HepG2 (cell line): ENCODE data around the gene GLDN. TPM values are rescaled to one million over a fixed set of nuclear protein-coding genes. Genes with fewer than 3 reads are reported as not detected.

Experiments
- ASH2L ChIP-seq: fragments of 300-600, 200-600 bp; sonication (generic); IDR thresholded peaks from 2 replicates; pipeline ENCODE4 v1.7.0; 2017; ENCODE audit warnings: low read depth, mild to moderate bottlenecking, moderate library complexity, mixed read lengths, low read length; ENCODE audit not compliant: insufficient read length
- BRCA1 ChIP-seq: sonication (generic); formaldehyde crosslinking; IDR thresholded peaks from 2 replicates; pipeline ENCODE4 v1.4.0; 2020; ENCODE audit warnings: missing genetic modification reagents
- CEBPG ChIP-seq: IDR thresholded peaks from 2 replicates; pipeline ENCODE4 v1.6.1; 2016
- EED ChIP-seq: sonication (generic); formaldehyde crosslinking; IDR thresholded peaks from 2 replicates; pipeline ENCODE4 v1.5.0; 2020; ENCODE audit warnings: mild to moderate bottlenecking, missing genetic modification reagents
- FOSL1 ChIP-seq: sonication (generic); formaldehyde crosslinking; IDR thresholded peaks from 2 replicates; pipeline ENCODE4 v1.9.0; 2021; ENCODE audit warnings: missing genetic modification reagents, borderline replicate concordance
- FOSL2 ChIP-seq: sonication (generic); formaldehyde crosslinking; IDR thresholded peaks from 2 replicates; pipeline ENCODE4 v1.4.0; 2020; ENCODE audit warnings: missing genetic modification reagents
- FOXK2 ChIP-seq: fragments of 450-650 bp; IDR thresholded peaks from 2 replicates; pipeline ENCODE4 v1.6.1; 2016
- GABPB1 ChIP-seq: IDR thresholded peaks from 2 replicates; pipeline ENCODE4 v1.6.1; 2016; ENCODE audit warnings: mild to moderate bottlenecking, missing genetic modification reagents, moderate library complexity, missing compliant biosample characterization
- HOXA9 ChIP-seq: sonication (generic); formaldehyde crosslinking; IDR thresholded peaks from 2 replicates; pipeline ENCODE4 v1.8.1; 2022; ENCODE audit warnings: missing genetic modification reagents, mild to moderate bottlenecking, moderate library complexity, borderline replicate concordance
- KAT8 ChIP-seq: IDR thresholded peaks from 2 replicates; pipeline ENCODE4 v1.6.1; 2016; ENCODE audit warnings: missing genetic modification reagents, missing compliant biosample characterization
- KLF15 ChIP-seq: sonication (generic); formaldehyde crosslinking; IDR thresholded peaks from 2 replicates; pipeline ENCODE4 v1.8.1; 2023; ENCODE audit warnings: borderline replicate concordance, mild to moderate bottlenecking, inconsistent platforms, missing genetic modification reagents, mixed read lengths
- NKX3-1 ChIP-seq: sonication (generic); formaldehyde crosslinking; IDR thresholded peaks from 2 replicates; pipeline ENCODE4 v1.5.0; 2020; ENCODE audit warnings: missing genetic modification reagents
- ONECUT2 ChIP-seq: sonication (generic); formaldehyde crosslinking; IDR thresholded peaks from 2 replicates; pipeline ENCODE4 v1.4.0; 2020; ENCODE audit warnings: missing genetic modification reagents
- RXRB ChIP-seq: IDR thresholded peaks from 2 replicates; pipeline ENCODE4 v1.6.1; 2016; ENCODE audit warnings: borderline replicate concordance, missing genetic modification reagents, missing compliant biosample characterization
- SKIL ChIP-seq: sonication (generic); formaldehyde crosslinking; IDR thresholded peaks from 2 replicates; pipeline ENCODE4 v1.8.0; 2022; ENCODE audit warnings: missing genetic modification reagents, mild to moderate bottlenecking, moderate library complexity, borderline replicate concordance
- TBL1XR1 ChIP-seq: fragments of 150-350 bp; IDR thresholded peaks from 2 replicates; pipeline ENCODE4 v1.6.1; 2014; ENCODE audit warnings: borderline replicate concordance, low read length; ENCODE audit not compliant: partially characterized antibody
- TCF7L2 ChIP-seq: IDR thresholded peaks from 2 replicates; pipeline ENCODE4 v1.6.1; 2011; ENCODE audit warnings: mild to moderate bottlenecking, low read depth, low read length, moderate library complexity
- TSC22D2 ChIP-seq: sonication (generic); formaldehyde crosslinking; IDR thresholded peaks from 2 replicates; pipeline ENCODE4 v1.5.1; 2020; ENCODE audit warnings: missing genetic modification reagents, mild to moderate bottlenecking, borderline replicate concordance
- ZBTB21 ChIP-seq: sonication (generic); formaldehyde crosslinking; IDR thresholded peaks from 2 replicates; pipeline ENCODE4 v1.4.0; 2020; ENCODE audit warnings: missing genetic modification reagents
- ZBTB38 ChIP-seq: sonication (generic); formaldehyde crosslinking; IDR thresholded peaks from 2 replicates; pipeline ENCODE4 v1.5.1; 2020; ENCODE audit warnings: mild to moderate bottlenecking, missing genetic modification reagents
- ZNF180 ChIP-seq: sonication (generic); formaldehyde crosslinking; IDR thresholded peaks from 2 replicates; pipeline ENCODE4 v1.4.0; 2020; ENCODE audit warnings: low read depth, missing genetic modification reagents, borderline replicate concordance
- ZNF569 ChIP-seq: sonication (generic); formaldehyde crosslinking; IDR thresholded peaks from 2 replicates; pipeline ENCODE4 v1.5.0; 2020; ENCODE audit warnings: mild to moderate bottlenecking, missing genetic modification reagents, moderate library complexity, borderline replicate concordance
- ZNF589 ChIP-seq: sonication (generic); formaldehyde crosslinking; conservative IDR thresholded peaks from 2 replicates; pipeline ENCODE4 v1.8.0; 2022; ENCODE audit warnings: mild to moderate bottlenecking, moderate library complexity, missing genetic modification reagents
- ZNF674 ChIP-seq: sonication (generic); formaldehyde crosslinking; IDR thresholded peaks from 2 replicates; pipeline ENCODE4 v1.5.0; 2020; ENCODE audit warnings: low read depth, mild to moderate bottlenecking, missing genetic modification reagents
- polyA plus RNA-seq, 8 experiments: library from polyadenylated mRNA; depleted of rRNA in 3 of 8; stranded (reverse) in 7 of 8; unstranded in 1 of 8; fragments of >200 nt; fragmentation: Illumina TruSeq in 4 of 8; extraction: Trizol in 4 of 8; gene quantifications; 2 replicates each; pipeline versions ENCODE4 v1.2.1 to v1.2.3, GENCODE V29; 2011 to 2016; ENCODE audit warnings: low read depth in 4 of 8, missing spikeins in 1 of 8, mixed read lengths in 1 of 8; ENCODE audit not compliant: insufficient read depth in 1 of 8
- total RNA-seq, 5 experiments: library from RNA; depleted of rRNA; stranded (reverse); fragments of >200 nt; fragmentation: Illumina TruSeq; extraction: Trizol; gene quantifications; 2 replicates each; pipeline ENCODE4 v1.2.3, GENCODE V29; 2016; ENCODE audit warnings: low read depth in 1 of 5
- TF ChIP-seq, protein P1 (sequence below): sonication (generic); formaldehyde crosslinking; IDR thresholded peaks from 2 replicates; pipeline ENCODE4 v1.5.0; 2020; ENCODE audit warnings: missing genetic modification reagents, mild to moderate bottlenecking, borderline replicate concordance
- TF ChIP-seq, protein P2 (sequence below): IDR thresholded peaks from 2 replicates; pipeline ENCODE4 v1.6.1; 2012; ENCODE audit warnings: low read depth, low read length, improper control_type of control experiment
- TF ChIP-seq, protein P3 (sequence below): sonication (generic); formaldehyde crosslinking; IDR thresholded peaks from 2 replicates; pipeline ENCODE4 v1.4.0; 2020; ENCODE audit warnings: missing genetic modification reagents

The GLDN gene
- total and polyA plus RNA-seq, 2 of the 13 experiments (the other 11 are each of a cell fraction or from before 2014, with no cell fraction given), result 0.86 to 1.0 TPM

DNA sequence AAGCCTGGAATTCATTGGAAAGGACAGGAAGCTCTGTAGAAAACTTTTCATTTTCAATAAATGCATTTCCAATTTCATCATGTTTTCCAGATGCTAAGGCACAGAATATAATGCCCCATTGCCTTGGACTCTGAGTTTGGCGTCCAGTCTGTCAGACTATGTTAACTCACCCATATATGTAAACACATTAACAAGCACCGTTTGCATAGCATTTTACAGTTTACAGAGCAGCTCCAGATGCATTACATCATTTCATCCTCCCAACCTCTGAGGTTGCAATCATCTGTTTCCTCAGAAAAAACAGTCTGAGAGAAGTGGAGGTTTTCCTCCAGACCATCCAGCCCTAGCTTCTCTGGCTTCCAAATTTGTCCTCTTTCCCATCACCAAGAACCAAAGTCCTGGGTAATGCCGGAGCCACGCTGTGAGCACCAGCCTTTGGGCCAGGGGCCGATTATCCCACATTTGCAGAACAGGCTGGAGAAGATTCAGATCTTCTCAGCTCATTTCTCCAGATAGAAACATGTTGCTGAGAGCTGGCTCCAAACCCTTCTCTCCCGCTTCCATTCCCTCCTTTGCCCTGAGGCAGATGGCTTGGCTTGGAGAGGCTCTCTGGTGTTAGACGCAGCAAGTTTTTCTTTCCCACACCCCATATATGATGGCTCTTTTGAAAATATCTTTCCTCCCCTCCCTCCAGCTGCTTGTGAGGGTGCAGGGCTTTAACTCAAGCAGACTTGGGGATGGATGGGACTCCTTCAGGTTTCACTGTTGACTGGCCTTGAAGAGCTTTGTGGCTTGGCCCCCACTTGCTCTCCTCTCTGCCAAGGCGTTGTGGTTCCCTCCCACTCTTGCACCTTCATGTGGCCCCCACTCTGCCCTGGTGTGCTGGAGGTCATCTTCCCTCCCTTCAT, 29.0 kb upstream of the GLDN start (continued):
- TF ChIP-seq, protein P1, sequence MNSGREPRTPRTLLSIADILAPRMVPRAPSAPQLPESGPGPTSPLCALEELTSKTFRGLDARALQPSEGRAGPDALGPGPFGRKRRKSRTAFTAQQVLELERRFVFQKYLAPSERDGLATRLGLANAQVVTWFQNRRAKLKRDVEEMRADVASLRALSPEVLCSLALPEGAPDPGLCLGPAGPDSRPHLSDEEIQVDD, result no peak
- 0 out of 2 replicates have a peak, but pooled peaks have one; percentile 55 for TF ChIP-seq ZBTB21 (CRISPR knock-in tag)
- TF ChIP-seq ONECUT2 (CRISPR knock-in tag), result no peak
- TF ChIP-seq CEBPG (CRISPR knock-in tag), result peak; percentile 85
- peak; percentile 55; the same call in 1 of the 2 replicates for TF ChIP-seq FOXK2
- TF ChIP-seq ASH2L, result peak; percentile 73
- no peak for TF ChIP-seq KLF15 (CRISPR knock-in tag)
- peak; percentile 73 for TF ChIP-seq FOSL2
- peak; percentile 69; the same call in 1 of the 2 replicates for TF ChIP-seq RXRB
- peak; percentile 76 for TF ChIP-seq SKIL
- TF ChIP-seq KAT8 (CRISPR knock-in tag), result peak; percentile 50; the same call in 1 of the 2 replicates
- no peak for TF ChIP-seq TCF7L2
- no peak for TF ChIP-seq TSC22D2 (CRISPR knock-in tag)
- no peak for TF ChIP-seq ZNF569
- TF ChIP-seq ZNF674 (CRISPR knock-in tag), result no peak
- TF ChIP-seq ZBTB38 (CRISPR knock-in tag), result no peak
- TF ChIP-seq HOXA9 (CRISPR knock-in tag), result no peak
- no peak for TF ChIP-seq ZNF180 (CRISPR knock-in tag)
- no peak for TF ChIP-seq ZNF589 (CRISPR knock-in tag)
- TF ChIP-seq, protein P2, sequence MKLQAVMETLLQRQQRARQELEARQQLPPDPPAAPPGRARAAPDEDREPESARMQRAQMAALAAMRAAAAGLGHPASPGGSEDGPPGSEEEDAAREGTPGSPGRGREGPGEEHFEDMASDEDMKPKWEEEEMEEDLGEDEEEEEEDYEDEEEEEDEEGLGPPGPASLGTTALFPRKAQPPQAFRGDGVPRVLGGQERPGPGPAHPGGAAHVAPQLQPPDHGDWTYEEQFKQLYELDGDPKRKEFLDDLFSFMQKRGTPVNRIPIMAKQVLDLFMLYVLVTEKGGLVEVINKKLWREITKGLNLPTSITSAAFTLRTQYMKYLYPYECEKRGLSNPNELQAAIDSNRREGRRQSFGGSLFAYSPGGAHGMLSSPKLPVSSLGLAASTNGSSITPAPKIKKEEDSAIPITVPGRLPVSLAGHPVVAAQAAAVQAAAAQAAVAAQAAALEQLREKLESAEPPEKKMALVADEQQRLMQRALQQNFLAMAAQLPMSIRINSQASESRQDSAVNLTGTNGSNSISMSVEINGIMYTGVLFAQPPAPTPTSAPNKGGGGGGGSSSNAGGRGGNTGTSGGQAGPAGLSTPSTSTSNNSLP, result peak; percentile 72
- TF ChIP-seq TBL1XR1, result peak; percentile 71
- TF ChIP-seq, protein P3, sequence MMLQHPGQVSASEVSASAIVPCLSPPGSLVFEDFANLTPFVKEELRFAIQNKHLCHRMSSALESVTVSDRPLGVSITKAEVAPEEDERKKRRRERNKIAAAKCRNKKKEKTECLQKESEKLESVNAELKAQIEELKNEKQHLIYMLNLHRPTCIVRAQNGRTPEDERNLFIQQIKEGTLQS, result peak; percentile 67; the same call in 1 of the 2 replicates
- TF ChIP-seq GABPB1, result no peak
- TF ChIP-seq FOSL1 (CRISPR knock-in tag), result no peak
- TF ChIP-seq BRCA1 (CRISPR knock-in tag), result no peak
- no peak for TF ChIP-seq EED (CRISPR knock-in tag)
- TF ChIP-seq NKX3-1 (CRISPR knock-in tag), result no peak
